GM12801 (cell line): ENCODE data around the gene HCK.
A peak's percentile ranks its signal among the peaks of the same experiment; 100 is the strongest.

Source experiments
- CTCF ChIP-seq: IDR thresholded peaks from one replicate; pipeline ENCODE4 v1.5.1; 2011; ENCODE audit warnings: control low read depth; ENCODE audit not compliant: insufficient read length; ENCODE audit errors: extremely low read depth

Gene HCK

GRCh38 chr20:32089637-32090362, 37.8 kb downstream of the HCK start:
- TF ChIP-seq CTCF, result no peak

- TF ChIP-seq CTCF, result peak; percentile 26
These were observed 39.9 kb downstream of the HCK start for GRCh38 chr20:32091888-32092346.

GRCh38 chr20:32098786-32099185, 46.7 kb downstream of the HCK start:
- TF ChIP-seq CTCF, result no peak

GRCh38 chr20:32108814-32109391, 56.9 kb downstream of the HCK start:
- no peak for TF ChIP-seq CTCF

GRCh38 chr20:32109392-32110172, 57.5 kb downstream of the HCK start, which contains the start of gene TM9SF4:
TSS of gene TM9SF4 (plus strand) at chr20:32109714. CDS start at chr20:32109741, 27 bp downstream.
- no peak for TF ChIP-seq CTCF

- TF ChIP-seq CTCF, result no peak
These were observed 58.2 kb downstream of the HCK start for GRCh38 chr20:32110173-32110704.

- no peak for TF ChIP-seq CTCF
These were observed 58.7 kb downstream of the HCK start for GRCh38 chr20:32110727-32111126.
